GM18868 (cell line): ENCODE data around the gene RTN4.
A peak's percentile ranks its signal among the peaks of the same experiment; 100 is the strongest.

Experiments used
- ATAC-seq: cut with Tn5 transposase; IDR thresholded peaks from one replicate; pipeline ENCODE4 v1.9.1; 2021; ENCODE audit warnings: mild to moderate bottlenecking, moderate library complexity; ENCODE audit not compliant: unreplicated experiment

The RTN4 gene

DNA sequence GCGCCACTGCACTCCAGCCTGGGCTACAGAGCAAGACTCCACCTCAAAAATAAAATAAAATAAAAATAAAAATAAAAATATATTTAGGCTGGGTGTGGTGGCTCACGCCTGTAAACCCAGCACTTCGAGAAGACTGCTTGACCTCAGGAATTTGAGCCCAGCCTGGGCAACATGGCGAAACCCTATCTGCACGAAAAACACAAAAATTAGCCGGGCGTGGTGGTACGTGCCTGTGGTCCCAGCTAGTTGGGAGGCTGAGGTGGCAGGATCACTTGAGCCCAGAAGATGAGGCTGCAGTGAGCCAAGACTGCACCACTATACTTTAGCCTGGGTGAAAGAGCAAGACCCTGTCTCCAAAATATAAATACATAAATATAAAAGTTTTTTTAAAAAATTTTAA, 6.4 kb downstream of the RTN4 start:
- no peak for ATAC-seq

DNA sequence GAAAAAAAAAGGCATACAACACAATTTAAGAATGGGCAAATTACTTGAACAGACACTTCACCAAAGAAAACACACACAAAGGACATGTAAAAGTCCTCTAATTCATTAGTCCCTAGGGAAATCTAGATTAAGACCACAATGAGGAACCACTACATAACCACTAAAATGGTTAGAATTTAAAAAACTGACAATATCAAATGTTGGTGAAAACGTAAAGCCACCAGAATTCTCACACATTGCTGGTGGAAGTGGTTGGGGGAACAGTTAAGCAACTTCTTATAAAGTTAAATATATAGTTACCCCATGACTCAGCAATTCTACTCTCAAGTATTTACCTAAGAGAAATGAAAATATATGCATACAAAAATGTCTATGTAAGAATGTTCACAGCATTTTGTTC, 11.8 kb downstream of the RTN4 start:
- ATAC-seq, result no peak

DNA sequence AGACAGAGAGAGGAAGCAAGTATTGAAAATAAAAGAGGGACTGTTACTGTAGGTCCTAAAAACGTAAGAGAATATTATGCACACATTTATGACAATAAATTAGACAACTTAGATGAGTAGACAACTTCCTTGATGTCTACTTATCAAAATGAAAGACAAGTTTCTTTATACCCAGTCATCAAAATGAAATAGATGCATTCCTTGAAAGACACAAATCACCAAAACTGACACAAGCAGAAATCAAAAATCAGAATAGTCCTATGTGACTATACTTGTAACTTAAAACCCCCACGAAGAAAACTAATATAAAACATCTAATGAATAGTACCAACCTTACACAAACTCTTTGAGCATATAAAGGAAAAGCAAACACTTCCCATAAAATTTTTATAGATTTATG, 14.5 kb downstream of the RTN4 start:
- no peak for ATAC-seq

DNA sequence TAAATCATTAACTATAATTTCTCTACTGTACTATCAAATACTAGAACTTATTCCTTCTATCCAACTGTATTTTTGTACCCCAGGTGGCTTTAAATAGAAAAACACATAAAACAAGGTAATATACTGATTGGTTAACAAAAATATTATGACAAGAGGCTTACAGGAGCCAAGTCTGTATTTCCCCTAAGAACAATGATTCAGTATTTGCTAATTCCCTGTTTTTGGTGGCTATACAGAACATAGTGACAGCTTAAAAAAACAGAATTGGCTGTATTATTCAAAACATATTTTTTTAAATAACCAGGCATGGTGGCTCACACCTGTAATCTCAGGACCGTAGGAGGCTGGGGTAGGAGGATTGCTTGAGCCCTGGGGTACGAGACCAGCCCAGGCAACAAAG, 16.3 kb downstream of the RTN4 start:
- ATAC-seq, result no peak

DNA sequence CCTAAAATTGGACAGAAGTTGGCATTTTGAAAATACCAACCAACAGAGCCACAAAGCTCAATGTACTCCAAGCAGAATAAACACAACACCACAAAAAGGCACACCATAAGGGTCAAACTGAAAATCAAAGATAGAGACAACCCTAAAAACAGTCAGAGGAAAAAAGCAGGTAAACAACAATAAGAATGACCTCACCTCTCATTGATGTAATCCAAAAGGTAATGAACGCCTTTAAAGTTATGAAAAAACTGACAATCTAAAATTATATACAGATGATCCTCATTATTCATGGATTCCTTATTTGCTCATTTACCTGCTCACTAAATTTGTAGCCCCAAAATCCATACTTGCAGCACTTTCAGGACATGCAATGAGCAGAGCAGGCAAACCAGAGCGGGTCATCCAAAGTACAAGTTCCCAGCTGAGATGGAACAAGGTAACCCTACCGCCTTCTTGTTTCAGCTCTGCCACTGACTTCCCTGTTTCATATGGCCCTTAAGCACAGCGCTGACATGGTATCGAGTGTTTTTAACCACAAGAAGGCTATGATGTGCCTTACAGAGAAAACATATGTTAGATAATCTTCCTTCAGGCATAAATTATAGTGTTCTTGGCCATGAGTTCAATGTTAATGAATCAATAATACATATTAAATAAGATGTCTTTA, 17.0 kb downstream of the RTN4 start:
- ATAC-seq, result peak; percentile 99

DNA sequence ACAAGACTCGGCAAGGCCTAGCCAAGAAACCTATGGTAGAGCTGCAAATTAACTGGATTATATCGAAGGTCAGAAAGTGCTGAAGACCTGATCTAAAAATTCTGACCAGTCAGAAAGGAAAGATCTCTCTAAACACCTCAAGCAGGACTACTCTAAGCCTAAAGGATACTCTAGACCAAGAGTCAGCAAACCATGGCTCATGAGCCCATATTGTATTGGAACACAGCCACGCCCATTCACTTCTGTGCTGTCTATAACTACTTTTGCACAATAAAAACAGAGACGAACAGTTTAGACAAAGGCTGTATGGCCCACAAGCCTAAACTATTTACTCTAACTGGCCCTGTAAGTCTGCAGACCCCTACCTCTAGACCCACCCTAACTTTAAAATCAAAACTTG, 18.7 kb downstream of the RTN4 start:
- ATAC-seq, result no peak

DNA sequence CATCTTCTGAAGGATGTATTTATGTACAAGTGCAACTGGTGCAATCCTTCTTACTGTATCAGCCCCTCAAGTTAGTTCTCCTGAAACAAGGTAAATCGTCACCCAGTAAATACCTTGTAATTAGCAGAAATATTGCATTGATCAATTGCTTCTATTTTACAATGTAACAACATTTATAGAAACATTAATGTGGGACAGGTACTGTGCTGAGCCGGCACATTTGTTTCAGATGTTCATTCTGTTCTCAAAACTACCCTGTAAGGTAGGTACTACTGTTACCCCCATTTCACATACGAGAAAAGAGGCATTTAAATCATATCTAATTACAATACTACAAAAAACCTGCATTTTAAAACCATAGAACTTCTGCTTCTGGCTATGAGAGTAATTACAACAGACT, 19.5 kb downstream of the RTN4 start:
- no peak for ATAC-seq

DNA sequence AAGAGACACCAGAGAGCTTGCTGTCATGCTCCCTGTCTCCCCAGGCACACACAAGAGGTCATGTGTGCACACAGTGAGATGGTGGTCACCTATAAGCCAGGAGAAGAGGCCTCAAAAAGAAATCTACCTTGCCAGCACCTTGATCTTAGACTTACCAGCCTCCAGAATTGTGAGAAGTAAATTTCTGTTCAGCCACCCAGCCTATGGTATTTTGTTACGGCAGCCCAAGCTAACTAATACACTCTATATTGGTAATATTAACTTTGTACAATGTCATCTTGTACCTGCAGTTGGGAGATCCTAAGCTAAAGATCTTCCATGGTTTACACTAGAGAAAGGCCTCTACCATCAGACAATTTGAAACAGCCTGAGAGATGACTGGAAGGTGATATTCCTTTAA, 21.2 kb downstream of the RTN4 start:
- no peak for ATAC-seq

DNA sequence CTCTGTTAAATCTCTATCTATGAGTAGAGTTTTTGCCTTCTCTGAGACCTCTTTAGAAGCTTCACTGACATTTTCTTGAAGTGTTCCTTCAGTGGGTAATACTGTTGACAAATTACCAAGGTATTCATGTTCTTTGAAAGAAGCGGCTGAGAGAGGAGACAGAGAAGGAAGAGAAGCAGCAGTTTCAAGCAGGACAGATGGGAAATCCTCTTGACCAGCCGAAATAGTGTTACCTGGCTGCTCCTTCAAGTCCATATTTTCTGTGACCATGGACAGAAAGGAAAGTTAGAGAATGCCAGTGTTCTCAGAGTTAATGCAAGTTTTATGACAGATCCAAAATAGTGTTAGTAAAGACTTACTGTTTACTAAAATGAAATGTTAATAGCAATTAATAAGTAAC, 23.0 kb downstream of the RTN4 start:
- no peak for ATAC-seq

DNA sequence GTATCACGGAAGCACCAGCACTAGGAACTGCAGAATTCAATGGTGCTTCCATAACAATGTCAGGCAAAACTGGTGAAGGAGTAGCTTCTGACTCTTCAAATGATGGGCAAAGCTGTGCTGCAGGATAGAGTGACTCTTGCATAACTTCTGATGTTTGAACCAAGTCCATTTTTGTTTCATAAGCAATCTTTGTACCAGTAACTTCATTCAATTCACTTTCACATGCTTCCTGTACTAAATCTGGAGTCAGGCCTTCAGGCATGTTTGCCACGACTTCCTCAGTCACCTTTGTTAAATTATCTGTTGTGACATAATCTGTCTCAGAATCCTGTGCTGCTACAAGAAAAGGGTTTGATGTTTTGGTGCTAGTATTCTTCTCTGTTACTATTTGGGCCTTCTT, 24.0 kb downstream of the RTN4 start:
- no peak for ATAC-seq

DNA sequence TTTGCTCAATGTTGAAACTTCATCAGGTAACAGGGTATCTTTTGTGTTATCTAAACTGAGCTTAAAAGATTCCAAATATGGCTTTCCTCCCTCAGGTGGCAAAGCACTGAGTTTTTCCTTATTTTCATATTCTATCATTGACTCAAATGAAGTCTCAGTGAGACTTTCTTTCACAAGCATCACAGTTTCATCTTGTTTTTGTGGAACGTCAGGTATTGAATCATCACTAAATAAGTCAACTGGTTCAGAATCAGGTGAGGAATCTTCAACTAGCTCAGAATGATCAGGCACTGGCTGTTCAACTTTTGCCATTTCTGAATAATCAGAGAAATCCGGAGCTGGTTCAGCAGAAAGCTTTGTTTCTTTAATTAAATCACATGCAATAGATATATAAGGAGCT, 24.6 kb downstream of the RTN4 start:
- ATAC-seq, result peak; percentile 49

DNA sequence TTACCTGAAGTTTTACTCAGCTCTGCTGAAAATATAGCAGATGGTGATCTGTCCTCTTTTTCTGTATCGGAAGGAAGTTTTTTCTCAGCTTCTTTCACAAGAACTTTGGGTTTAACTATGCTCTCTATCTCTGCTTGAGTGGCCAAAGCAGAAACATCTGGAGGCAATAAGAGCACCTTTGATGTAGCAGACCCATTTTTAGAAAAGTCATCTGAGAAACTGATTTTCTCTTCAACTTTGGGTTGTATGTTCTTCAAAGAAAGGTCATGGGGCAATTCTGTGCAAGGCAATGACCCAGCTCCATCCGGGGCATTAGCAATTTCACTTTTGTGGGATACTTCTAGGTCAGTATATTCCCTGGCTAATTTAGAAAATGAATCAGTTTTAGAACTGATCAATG, 25.2 kb downstream of the RTN4 start:
- peak; percentile 75 for ATAC-seq

DNA sequence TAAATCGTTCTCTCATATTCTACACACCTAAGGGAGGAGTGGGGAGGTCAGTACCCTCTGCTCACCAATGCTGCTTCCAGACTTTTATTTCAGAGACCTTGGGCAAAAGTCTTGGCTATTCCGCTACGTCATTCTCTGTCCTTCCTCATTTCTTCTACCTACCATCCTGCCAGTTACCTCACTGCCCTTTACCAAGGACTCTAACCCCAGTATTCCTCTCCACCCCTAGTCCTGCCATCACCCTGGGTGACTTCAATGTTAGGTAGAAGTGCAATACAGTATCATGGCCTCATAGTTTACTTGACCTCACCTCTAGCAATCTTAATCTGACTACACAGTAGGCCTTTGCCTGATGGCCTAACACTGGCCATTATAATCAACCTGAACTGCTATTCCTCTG, 27.8 kb downstream of the RTN4 start:
- ATAC-seq, result no peak

DNA sequence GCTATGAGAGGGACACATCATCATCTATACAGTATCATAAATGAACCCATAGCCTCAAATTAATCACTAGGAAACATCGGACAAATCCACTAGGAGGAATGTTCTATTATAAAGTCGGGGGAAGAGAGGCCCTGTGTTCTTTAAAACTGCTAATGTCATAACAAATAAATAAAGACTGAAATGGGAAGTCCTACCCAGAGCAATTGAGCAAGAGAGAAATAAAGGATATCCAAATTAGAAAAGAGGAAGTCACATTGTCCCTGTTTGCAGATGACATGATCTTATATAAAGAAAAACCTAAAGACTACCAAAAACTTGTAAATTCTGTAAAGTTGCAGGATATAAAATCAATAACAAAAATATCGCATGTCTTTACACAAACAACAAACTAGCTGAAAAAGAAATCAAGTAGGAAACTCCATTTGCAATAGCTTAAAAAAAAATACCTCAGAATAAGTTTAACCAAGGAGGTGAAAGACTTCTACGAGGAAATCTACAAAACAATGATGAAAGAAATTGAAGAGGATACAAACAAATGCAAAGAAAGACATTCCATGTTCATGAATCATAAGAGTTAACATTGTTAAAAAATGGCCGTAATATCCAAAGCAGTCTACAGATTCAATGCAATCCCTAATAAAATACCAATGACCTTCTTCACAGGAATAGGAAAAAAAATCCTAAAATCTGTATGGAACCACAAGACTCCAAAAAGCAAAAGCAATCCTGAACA, 30.6 kb downstream of the RTN4 start:
- no peak for ATAC-seq

DNA sequence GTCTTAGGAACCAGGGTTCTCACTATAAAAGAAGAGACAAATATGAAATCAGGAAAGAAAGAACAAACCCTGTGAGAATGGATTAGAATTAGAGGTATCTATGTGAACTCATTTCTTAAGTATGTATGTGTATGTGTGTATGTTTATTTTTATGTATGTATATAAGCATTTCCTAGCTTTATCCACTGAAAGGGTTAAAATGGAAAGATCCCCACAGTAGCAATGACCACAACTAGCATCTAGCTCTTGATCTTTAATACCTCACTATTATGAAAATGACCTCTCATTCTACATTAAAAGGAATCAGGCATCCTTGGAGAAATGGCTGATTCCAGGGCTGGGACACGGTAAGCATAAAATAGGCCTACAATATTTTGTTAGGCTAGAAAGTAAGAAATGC, 31.6 kb downstream of the RTN4 start:
- ATAC-seq, result no peak

DNA sequence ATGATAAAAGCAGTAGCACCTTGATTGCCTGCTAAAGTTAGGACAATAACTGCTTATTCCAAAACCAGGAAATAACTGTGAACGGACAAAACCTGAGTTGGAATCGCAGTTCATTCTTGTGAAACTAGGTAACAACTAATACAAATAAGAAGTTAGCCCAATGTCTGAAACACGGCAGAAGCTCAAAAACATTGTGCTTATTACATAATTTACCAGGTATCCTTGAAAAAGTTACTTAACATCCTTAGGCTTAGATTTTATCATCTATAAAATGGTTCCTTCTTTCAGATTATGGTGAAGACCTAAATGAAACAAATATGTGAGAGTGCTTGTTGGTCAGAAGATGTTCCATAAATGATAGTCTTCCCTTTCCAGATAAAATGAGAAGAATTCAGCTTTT, 32.4 kb downstream of the RTN4 start:
- ATAC-seq, result no peak

DNA sequence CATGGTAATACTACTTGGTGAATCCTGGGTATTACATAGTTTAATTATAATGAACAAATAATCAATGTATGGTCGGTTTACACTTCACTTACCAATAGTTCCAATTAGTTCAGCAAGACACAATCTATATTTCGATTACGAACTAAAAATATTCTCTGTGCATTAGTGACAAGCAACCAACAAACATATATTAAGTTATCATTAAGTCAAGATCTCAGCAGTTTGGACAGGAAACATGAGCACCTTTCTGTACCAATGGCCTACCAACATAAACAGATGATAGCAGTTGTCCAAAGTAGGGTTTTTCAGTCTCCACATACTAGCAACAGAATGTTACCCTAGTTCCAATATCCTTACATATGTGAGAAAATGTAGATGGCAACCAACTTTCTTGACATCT, 32.8 kb downstream of the RTN4 start:
- no peak for ATAC-seq

DNA sequence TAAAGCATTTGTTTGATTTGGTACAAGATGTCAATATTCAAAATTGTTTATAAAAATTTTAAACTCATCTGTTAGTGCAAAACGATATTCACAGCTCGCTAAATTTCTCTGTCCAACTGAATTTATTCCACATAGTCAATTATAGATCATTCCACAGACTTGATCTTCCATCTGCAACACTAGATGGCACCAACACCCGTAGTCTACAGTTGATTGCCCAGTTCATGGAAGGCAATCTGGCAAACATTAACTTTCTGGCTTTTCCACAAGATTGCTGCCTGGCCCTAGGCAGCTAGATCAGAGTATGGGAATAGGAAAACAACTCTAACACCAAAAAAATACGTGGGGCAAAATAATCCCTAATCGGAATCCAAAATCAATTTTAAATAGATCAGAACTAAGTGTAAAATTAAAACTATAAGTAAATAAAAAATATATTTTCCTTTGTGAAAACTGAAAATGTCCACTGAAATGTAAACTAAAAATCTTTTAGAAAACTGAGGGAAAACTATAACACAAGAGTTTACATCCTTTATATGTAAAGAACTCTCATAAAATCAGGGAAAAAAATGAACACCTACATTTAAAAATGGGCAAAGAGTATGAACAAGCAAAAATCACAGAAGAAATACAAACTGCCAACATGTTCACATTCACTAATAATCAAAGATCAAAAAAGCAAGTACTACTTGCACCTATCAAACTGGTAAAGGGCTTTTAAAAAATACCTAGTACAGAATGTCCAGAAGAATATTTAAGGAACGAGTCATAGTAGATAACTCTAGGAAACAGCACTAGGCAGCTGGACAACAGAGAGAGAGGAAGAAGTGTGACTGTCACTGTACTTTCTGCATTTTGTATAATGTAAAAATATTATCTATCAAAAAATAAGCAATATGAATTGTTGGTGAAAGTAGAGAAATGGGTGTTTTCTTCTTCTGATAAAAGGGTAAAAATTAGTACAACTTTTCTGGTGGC, 35.0 kb downstream of the RTN4 start:
- ATAC-seq, result no peak

DNA sequence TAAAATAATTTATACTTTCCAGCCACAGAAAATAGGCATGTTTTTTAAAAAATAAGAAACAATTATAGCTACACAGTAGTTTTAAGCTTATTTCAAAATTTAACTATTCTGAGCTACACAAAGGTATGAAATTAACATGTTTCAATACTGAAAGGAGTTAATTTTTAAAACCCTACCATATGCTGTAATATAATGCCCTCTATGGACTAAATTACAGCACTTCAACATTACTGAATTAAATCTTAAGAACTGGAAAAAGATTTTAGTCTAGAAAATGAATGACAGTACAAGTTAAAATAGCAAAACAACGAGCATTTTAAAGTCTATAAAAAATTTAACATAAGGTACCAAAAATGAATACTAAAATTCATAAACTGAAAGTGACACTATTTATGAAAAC, 36.3 kb downstream of the RTN4 start:
- ATAC-seq, result no peak

DNA sequence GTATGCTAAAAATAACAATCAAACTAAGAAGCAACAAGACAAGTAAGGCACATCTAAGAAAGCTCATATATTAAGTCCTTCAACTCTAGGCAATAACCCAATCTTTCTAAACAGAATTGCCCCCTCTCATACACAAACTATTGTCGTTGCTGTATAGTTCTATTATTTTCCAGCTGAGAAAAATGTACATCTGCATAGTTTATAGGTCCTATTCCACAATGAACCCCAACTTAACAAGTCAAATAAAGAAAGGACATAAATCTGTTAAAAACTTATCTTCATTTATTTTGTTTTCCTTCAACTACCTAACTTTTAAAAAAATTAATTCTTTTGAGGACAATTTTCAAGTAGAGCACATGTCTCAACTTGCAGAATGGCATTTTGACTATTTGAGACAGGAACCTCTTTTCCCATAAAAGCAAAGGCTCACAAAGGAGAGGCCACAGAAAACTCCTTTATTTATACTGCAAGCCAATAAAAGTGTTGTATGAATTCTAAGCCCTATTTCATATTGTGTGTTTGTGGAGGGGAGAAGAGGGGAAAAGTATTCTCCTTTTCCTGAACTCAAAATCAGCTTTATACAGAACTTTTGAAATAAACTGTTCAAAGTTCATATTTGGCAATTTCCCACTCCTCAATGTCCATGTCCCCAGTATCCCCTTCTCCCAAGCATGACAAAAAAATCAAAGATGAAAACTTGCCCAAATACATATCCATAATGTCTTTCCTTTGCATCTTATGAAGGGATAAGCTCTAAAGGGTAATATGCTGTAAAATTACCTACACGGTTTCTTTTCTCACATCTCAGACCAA, 37.4 kb downstream of the RTN4 start:
- ATAC-seq, result no peak
